Upper lobe of left lung (tissue), 4 donors: ENCODE measurements around the gene ZMYND12.

Source experiments
- EP300 ChIP-seq, 4 donors: sonication (generic); formaldehyde crosslinking; IDR thresholded peaks; one replicate each; pipeline ENCODE4 v1.5.1; 2017; ENCODE audit warnings: antibody characterized with exemption in 4 of 4, control low read depth in 2 of 4
- POLR2A ChIP-seq, 4 donors: fragments of 450-650 bp; IDR thresholded peaks; one replicate each; pipeline ENCODE4 v1.5.1; 2016 to 2017; ENCODE audit warnings: antibody characterized with exemption in 4 of 4, mild to moderate bottlenecking in 2 of 4
- POLR2AphosphoS5 ChIP-seq, 2 donors: sonication (generic); formaldehyde crosslinking; IDR thresholded peaks; one replicate each; pipeline ENCODE4 v1.5.1; 2017; ENCODE audit warnings: antibody characterized with exemption in 2 of 2
- TF ChIP-seq, protein P1 (sequence below), 6 experiments: fragments of 450-650 bp in 4 of 6; fragments of 200-600 bp in 2 of 6; sonication (generic) in 2 of 6; IDR thresholded peaks; one replicate each; pipeline ENCODE4 v1.5.1; 2016 to 2019; ENCODE audit warnings: antibody characterized with exemption in 6 of 6

DNA sequence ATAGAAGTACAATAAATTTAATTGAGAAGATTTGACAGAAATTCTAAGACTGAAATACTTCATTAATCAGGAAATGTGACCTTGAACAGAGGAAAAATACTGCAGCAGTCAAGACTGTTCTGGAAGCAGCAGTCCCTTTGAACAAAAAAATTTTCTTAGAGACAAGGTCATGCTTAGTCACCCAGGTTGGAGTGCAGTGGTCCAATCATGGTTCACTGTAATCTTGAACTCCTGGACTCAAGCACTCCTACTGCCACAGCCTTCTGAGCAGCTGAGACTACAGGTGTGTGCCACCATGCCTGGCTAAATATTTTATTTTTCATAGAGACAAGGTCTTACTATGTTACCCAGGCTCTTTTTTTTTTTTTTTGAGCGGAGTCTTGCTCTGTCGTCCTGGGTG lies 5.4 kb upstream of the ZMYND12 start:
- TF ChIP-seq POLR2AphosphoS5 (IDR thresholded peaks at IDR 0.05) (no peak), POLR2A (IDR thresholded peaks at IDR 0.05) (no peak), EP300 (IDR thresholded peaks at IDR 0.05) (no peak)
- TF ChIP-seq, protein P1, sequence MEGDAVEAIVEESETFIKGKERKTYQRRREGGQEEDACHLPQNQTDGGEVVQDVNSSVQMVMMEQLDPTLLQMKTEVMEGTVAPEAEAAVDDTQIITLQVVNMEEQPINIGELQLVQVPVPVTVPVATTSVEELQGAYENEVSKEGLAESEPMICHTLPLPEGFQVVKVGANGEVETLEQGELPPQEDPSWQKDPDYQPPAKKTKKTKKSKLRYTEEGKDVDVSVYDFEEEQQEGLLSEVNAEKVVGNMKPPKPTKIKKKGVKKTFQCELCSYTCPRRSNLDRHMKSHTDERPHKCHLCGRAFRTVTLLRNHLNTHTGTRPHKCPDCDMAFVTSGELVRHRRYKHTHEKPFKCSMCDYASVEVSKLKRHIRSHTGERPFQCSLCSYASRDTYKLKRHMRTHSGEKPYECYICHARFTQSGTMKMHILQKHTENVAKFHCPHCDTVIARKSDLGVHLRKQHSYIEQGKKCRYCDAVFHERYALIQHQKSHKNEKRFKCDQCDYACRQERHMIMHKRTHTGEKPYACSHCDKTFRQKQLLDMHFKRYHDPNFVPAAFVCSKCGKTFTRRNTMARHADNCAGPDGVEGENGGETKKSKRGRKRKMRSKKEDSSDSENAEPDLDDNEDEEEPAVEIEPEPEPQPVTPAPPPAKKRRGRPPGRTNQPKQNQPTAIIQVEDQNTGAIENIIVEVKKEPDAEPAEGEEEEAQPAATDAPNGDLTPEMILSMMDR (IDR thresholded peaks at IDR 0.05): no peak
